ENCODE measurements around the gene PUM1.
"Not testable (repeated sequence)": the region's sequence is repeated elsewhere in the genome, so short reads cannot be mapped to it uniquely, and the experiment has no call there.

The PUM1 gene

GRCh38 chr1:31088081-31088480 is 22.6 kb upstream of the PUM1 start:
- H3K4me3 ChIP-seq (ENCODE audit: low read length); H3K4me1 ChIP-seq (ENCODE audit: control insufficient read depth, insufficient read depth, low read length); H3K9me3 ChIP-seq (ENCODE audit: control insufficient read depth, low read length): not testable (repeated sequence)

GRCh38 chr1:31084782-31085569 is 19.5 kb upstream of the PUM1 start:
- H3K9me3 ChIP-seq (ENCODE audit: control insufficient read depth, low read length): no peaks in the 10 kb centered on the region
- no peaks in the 10 kb centered on the region for H3K27me3 ChIP-seq (ENCODE audit: control insufficient read depth, insufficient read depth, low read length)
- H3K4me1 ChIP-seq (ENCODE audit: control insufficient read depth, insufficient read depth, low read length): no peaks in the 10 kb centered on the region
- no peak overlapping the region for H3K9ac ChIP-seq (ENCODE audit: low read length)
- H3K4me3 ChIP-seq (ENCODE audit: low read length): no peak overlapping the region
- H3K36me3 ChIP-seq (ENCODE audit: control insufficient read depth, insufficient read depth, low read length): no peaks in the 10 kb centered on the region

More at GRCh38 chr1:31088081-31088480, 22.6 kb upstream of the PUM1 start:
- H3K36me3 ChIP-seq (ENCODE audit: control insufficient read depth, insufficient read depth, low read length); H3K27me3 ChIP-seq (ENCODE audit: control insufficient read depth, insufficient read depth, low read length); H3K9ac ChIP-seq (ENCODE audit: low read length): not testable (repeated sequence)

DNA sequence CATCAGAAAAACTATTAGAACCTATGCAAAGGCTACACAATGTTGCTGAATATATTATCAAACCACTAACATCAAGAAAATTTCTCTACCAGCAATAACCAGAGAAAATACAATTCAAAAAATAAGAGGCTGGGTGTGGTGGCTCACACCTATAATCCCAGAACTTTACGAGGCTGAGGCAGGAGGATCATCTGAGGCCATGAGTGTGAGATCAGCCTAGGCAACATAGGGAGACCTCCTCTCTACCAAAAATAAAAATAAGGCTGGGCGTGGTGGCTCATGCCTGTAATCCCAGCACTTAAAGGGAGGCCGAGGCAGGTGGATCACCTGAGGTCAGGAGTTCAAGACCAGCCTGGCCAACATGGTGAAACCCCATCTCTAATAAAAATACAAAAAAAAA is 16.9 kb upstream of the PUM1 start:
- Histone ChIP-seq H3K27me3 (ENCODE audit: control insufficient read depth, insufficient read depth, low read length) (no peaks in the 10 kb centered on the region), H3K36me3 (ENCODE audit: control insufficient read depth, insufficient read depth, low read length) (no peaks in the 10 kb centered on the region), H3K4me1 (ENCODE audit: control insufficient read depth, insufficient read depth, low read length) (no peaks in the 10 kb centered on the region), H3K4me3 (ENCODE audit: low read length) (no peak overlapping the region), H3K9ac (ENCODE audit: low read length) (no peak overlapping the region), H3K9me3 (ENCODE audit: control insufficient read depth, low read length) (no peaks in the 10 kb centered on the region)

DNA sequence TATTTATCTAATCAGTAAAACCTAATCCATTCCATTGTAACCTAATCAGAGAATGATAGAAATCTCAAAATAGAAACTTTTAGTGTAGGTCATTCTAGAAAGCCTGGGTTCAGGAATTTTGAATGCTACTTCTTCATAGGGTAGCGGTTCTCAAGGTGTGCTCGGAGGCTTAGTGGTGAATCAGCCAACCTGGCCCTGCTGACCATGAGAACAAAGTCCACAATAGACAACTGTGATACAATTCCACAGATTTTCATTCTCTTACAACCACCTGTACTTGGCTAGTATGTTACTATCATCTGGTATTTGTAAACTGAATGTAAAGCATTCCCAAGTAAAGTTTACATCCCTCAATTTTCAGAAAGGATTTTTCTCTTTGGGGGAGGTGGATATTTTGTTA is 7.5 kb upstream of the PUM1 start:
- Histone ChIP-seq H3K9ac (ENCODE audit: low read length) (no peak overlapping the region), H3K27me3 (ENCODE audit: control insufficient read depth, insufficient read depth, low read length) (no peaks in the 10 kb centered on the region), H3K9me3 (ENCODE audit: control insufficient read depth, low read length) (no peaks in the 10 kb centered on the region), H3K4me3 (ENCODE audit: low read length) (no peak overlapping the region), H3K36me3 (ENCODE audit: control insufficient read depth, insufficient read depth, low read length) (no peaks in the 10 kb centered on the region), H3K4me1 (ENCODE audit: control insufficient read depth, insufficient read depth, low read length) (no peaks in the 10 kb centered on the region)

DNA sequence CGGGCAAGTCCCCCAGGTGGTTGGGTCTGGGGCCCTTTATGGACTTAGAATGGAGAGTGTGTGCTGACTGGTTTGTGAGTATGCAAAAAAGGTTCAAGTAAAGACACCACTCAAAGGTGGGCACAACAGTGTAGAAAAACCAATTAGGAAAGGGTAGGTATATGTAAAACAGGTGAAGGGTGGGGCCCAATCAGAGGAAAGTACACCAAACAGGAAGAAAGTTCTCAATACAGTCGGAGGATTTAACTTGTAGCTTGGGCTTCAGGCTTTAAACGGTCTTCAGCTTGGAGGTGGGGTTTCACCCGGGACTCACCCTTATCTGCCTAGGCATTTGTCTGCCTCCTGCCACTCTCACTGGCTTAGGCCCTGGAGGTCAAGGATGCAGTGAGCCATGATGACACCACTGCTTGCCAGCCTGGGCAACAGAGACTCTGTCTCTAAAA is 6.8 kb upstream of the PUM1 start:
- no peaks in the 10 kb centered on the region for H3K9me3 ChIP-seq (ENCODE audit: control insufficient read depth, low read length)
- H3K9ac ChIP-seq (ENCODE audit: low read length): no peak overlapping the region
- H3K4me3 ChIP-seq (ENCODE audit: low read length): no peak overlapping the region
- H3K36me3 ChIP-seq (ENCODE audit: control insufficient read depth, insufficient read depth, low read length): no peaks in the 10 kb centered on the region
- H3K4me1 ChIP-seq (ENCODE audit: control insufficient read depth, insufficient read depth, low read length): no peaks in the 10 kb centered on the region
- H3K27me3 ChIP-seq (ENCODE audit: control insufficient read depth, insufficient read depth, low read length): no peaks in the 10 kb centered on the region

GRCh38 chr1:31069392-31069791 is 3.9 kb upstream of the PUM1 start:
- Histone ChIP-seq H3K4me3 (ENCODE audit: low read length) (no peak overlapping the region), H3K4me1 (ENCODE audit: control insufficient read depth, insufficient read depth, low read length) (no peaks in the 10 kb centered on the region), H3K36me3 (ENCODE audit: control insufficient read depth, insufficient read depth, low read length) (no peaks in the 10 kb centered on the region), H3K9me3 (ENCODE audit: control insufficient read depth, low read length) (no peaks in the 10 kb centered on the region), H3K27me3 (ENCODE audit: control insufficient read depth, insufficient read depth, low read length) (no peaks in the 10 kb centered on the region), H3K9ac (ENCODE audit: low read length) (no peak overlapping the region)

GRCh38 chr1:31064718-31065309 is 703 bp downstream of the PUM1 start:
- H3K4me1 ChIP-seq (ENCODE audit: control insufficient read depth, insufficient read depth, low read length): peaks cover 11% of the 10 kb centered on the region
- H3K4me3 ChIP-seq (ENCODE audit: low read length): peak overlapping the region; percentile 99
- no peaks in the 10 kb centered on the region for H3K36me3 ChIP-seq (ENCODE audit: control insufficient read depth, insufficient read depth, low read length)
- peak overlapping the region; percentile 100 for H3K9ac ChIP-seq (ENCODE audit: low read length)
- no peaks in the 10 kb centered on the region for H3K9me3 ChIP-seq (ENCODE audit: control insufficient read depth, low read length)
- no peaks in the 10 kb centered on the region for H3K27me3 ChIP-seq (ENCODE audit: control insufficient read depth, insufficient read depth, low read length)

- Histone ChIP-seq H3K9me3 (ENCODE audit: control insufficient read depth, low read length) (no peaks in the 10 kb centered on the region), H3K36me3 (ENCODE audit: control insufficient read depth, insufficient read depth, low read length) (peaks cover 1% of the 10 kb centered on the region), H3K9ac (ENCODE audit: low read length) (peak overlapping the region; percentile 100), H3K4me3 (ENCODE audit: low read length) (peak overlapping the region; percentile 99), H3K4me1 (ENCODE audit: control insufficient read depth, insufficient read depth, low read length) (peaks cover 11% of the 10 kb centered on the region), H3K27me3 (ENCODE audit: control insufficient read depth, insufficient read depth, low read length) (no peaks in the 10 kb centered on the region)
Observed at GRCh38 chr1:31064111-31064717, 1.3 kb downstream of the PUM1 start.

- no peaks in the 10 kb centered on the region for H3K9me3 ChIP-seq (ENCODE audit: control insufficient read depth, low read length)
- H3K36me3 ChIP-seq (ENCODE audit: control insufficient read depth, insufficient read depth, low read length): peaks cover 3% of the 10 kb centered on the region
- peak overlapping the region; percentile 99 for H3K4me3 ChIP-seq (ENCODE audit: low read length)
- peaks cover 11% of the 10 kb centered on the region for H3K4me1 ChIP-seq (ENCODE audit: control insufficient read depth, insufficient read depth, low read length)
- no peaks in the 10 kb centered on the region for H3K27me3 ChIP-seq (ENCODE audit: control insufficient read depth, insufficient read depth, low read length)
- H3K9ac ChIP-seq (ENCODE audit: low read length): peak overlapping the region; percentile 100
Observed at GRCh38 chr1:31063631-31064030, 1.9 kb downstream of the PUM1 start.

GRCh38 chr1:31062867-31063380 is 2.6 kb downstream of the PUM1 start:
- Histone ChIP-seq H3K9ac (ENCODE audit: low read length) (peak overlapping the region; percentile 100), H3K36me3 (ENCODE audit: control insufficient read depth, insufficient read depth, low read length) (peaks cover 3% of the 10 kb centered on the region), H3K4me3 (ENCODE audit: low read length) (no peak overlapping the region), H3K27me3 (ENCODE audit: control insufficient read depth, insufficient read depth, low read length) (no peaks in the 10 kb centered on the region), H3K9me3 (ENCODE audit: control insufficient read depth, low read length) (no peaks in the 10 kb centered on the region), H3K4me1 (ENCODE audit: control insufficient read depth, insufficient read depth, low read length) (peaks cover 11% of the 10 kb centered on the region)

DNA sequence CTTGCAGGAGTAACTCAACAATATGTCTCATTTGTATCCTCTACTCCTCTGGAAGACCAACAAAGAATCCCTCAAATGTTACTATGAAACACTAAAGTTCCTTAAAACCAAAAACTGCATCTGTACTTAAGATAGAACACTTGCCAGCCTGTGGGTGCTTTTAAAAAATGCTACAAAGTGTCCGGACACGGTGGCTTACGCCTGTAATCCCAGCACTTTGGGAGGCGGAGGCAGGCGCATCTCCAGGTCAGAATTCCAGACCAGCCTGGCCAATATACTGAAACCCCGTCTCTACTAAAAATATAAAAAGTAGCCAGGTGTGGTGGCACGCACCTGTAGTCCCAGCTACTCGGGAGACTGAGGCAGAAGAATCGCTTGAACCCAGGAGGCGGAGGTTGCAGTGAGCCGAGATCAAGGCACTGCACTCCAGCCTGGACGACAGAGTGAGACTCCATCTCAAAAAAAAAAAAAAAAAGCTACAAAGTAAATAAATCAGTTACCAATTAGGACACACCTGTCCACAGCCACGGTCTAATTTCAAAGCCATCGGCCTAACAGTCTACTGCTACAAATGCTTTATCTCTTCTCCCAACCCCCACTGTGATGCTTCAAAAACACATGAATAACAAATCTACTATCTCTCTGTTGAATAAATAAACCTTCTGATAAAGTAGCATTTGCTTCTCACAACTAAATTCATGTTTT is 3.2 kb downstream of the PUM1 start:
- H3K4me3 ChIP-seq (ENCODE audit: low read length); H3K36me3 ChIP-seq (ENCODE audit: control insufficient read depth, insufficient read depth, low read length); H3K9ac ChIP-seq (ENCODE audit: low read length); H3K27me3 ChIP-seq (ENCODE audit: control insufficient read depth, insufficient read depth, low read length); H3K9me3 ChIP-seq (ENCODE audit: control insufficient read depth, low read length): not testable (repeated sequence)
- peaks cover 11% of the 10 kb centered on the region for H3K4me1 ChIP-seq (ENCODE audit: control insufficient read depth, insufficient read depth, low read length)

- H3K9me3 ChIP-seq (ENCODE audit: control insufficient read depth, low read length): no peaks in the 10 kb centered on the region
- H3K4me1 ChIP-seq (ENCODE audit: control insufficient read depth, insufficient read depth, low read length): peaks cover 37% of the 10 kb centered on the region
- no peaks in the 10 kb centered on the region for H3K27me3 ChIP-seq (ENCODE audit: control insufficient read depth, insufficient read depth, low read length)
- H3K36me3 ChIP-seq (ENCODE audit: control insufficient read depth, insufficient read depth, low read length): peaks cover 3% of the 10 kb centered on the region
- H3K9ac ChIP-seq (ENCODE audit: low read length): no peak overlapping the region
- no peak overlapping the region for H3K4me3 ChIP-seq (ENCODE audit: low read length)
Observed at GRCh38 chr1:31058012-31058411, 7.5 kb downstream of the PUM1 start.

Measured in mucosa of stomach (tissue), 1 donor.